Testis (tissue), 3 donors: Measurements from ENCODE around the gene ATG4A. TPM values are rescaled to one million over a fixed set of nuclear protein-coding genes. Genes with fewer than 3 reads are reported as not detected.

Source experiments
- DNase-seq: peaks from one replicate; pipeline ENCODE4 v3.0.0-alpha.2; 2019
- H3K27ac ChIP-seq, 2 donors: fragments of 200-600 bp; sonication (generic); one replicate each; pipeline ENCODE4 v1.5.1; 2019
- H3K27me3 ChIP-seq: fragments of 200-600 bp; sonication (generic); one replicate; pipeline ENCODE4 v1.5.1; 2019
- H3K36me3 ChIP-seq: fragments of 200-600 bp; sonication (generic); one replicate; pipeline ENCODE4 v1.5.1; 2017; ENCODE audit warnings: low read depth; ENCODE audit errors: missing control alignments
- H3K4me1 ChIP-seq: fragments of 200-600 bp; sonication (generic); one replicate; pipeline ENCODE4 v1.5.1; 2019
- H3K4me3 ChIP-seq, 2 donors: fragments of 200-600 bp; sonication (generic); one replicate each; pipeline ENCODE4 v1.5.1; 2017 to 2019
- H3K9me3 ChIP-seq: fragments of 200-600 bp; sonication (generic); one replicate; pipeline ENCODE4 v1.5.1; 2017
- CTCF ChIP-seq, 3 experiments: fragments of 450-650 bp in 2 of 3; fragments of 200-600 bp in 1 of 3; sonication (generic) in 1 of 3; IDR thresholded peaks; one replicate each; pipeline ENCODE4 v1.5.1; 2016 to 2019; ENCODE audit warnings: antibody characterized with exemption in 3 of 3, mild to moderate bottlenecking in 2 of 3, moderate library complexity in 1 of 3
- POLR2A ChIP-seq: fragments of 450-650 bp; IDR thresholded peaks from one replicate; pipeline ENCODE4 v1.6.1; 2017; ENCODE audit warnings: antibody characterized with exemption, mild to moderate bottlenecking, moderate library complexity
- WGBS, 2 donors: methylation state at CpG; one replicate each; pipeline ENCODE4 v1.1.5; 2018; 5-methylcytosine and 5-hydroxymethylcytosine counted together
- intact Hi-C: fragments of 100-400 bp; cut with DNase I; formaldehyde crosslinking; loops from one replicate; pipeline ENCODE4 v1.15.1; 2023; ENCODE audit warnings: low total_unique reads
- polyA plus RNA-seq: library from polyadenylated mRNA; stranded (reverse); fragments of 350-450 nt; fragmentation: Illumina TruSeq; extraction: RNeasy Lipid Tissue Mini Kit (QIAGEN cat#74804); gene quantifications from one replicate; pipeline ENCODE4 v1.2.3, GENCODE V29; 2014; ENCODE audit warnings: low read depth, low replicate concordance; ENCODE audit not compliant: insufficient read depth
- total RNA-seq, 2 donors: library from RNA; depleted of rRNA; stranded (reverse); fragments of >200 nt; gene quantifications; one replicate each; pipeline ENCODE4 v1.2.3, GENCODE V29; 2016

The ATG4A gene
- total and polyA plus RNA-seq, 3 donors from 2014 or later: 8.5 to 9.0 (median 8.8) TPM

- no peak for DNase-seq
- intact Hi-C loops: no loop called here
- TF ChIP-seq POLR2A: no peak
- Histone ChIP-seq H3K36me3 (no peaks in the 10 kb centered on the region), H3K27me3 (no peaks in the 10 kb centered on the region), H3K4me1 (no peaks in the 10 kb centered on the region), H3K27ac (no peak overlapping the region), H3K4me3 (no peak overlapping the region), H3K9me3 (no peaks in the 10 kb centered on the region)
- 70 to 83% methylated on average over 4 of the region's 4 CpGs for WGBS, 2 donors
Measured at GRCh38 chrX:108186811-108187210, 95.2 kb downstream of the ATG4A start.

DNA sequence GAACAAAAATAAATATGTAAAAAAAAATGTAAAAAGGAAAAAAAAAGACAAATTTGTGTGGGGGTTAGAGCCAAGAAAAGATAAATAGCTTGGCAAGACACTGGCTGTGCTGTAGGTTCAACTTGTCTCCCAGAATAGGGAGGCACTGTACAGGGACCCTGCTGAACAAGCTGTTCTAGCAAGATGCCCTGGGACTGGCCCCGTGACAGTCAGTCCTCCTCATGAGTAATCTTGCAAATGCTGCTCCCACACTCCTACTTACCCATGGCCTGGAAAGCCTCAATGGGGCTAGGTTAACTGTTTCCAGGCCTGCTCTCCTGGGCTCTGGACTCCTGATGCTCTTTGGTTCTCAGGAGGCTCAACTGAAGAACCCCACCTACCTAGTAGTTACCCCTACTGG, 106.8 kb downstream of the ATG4A start:
- H3K27ac ChIP-seq: peak overlapping the region; percentile 50 to 74
- no peak overlapping the region for H3K4me3 ChIP-seq
- WGBS, 2 donors: 60% methylated on average over 1 of the region's 1 CpG; no CpG with 5 or more reads in 1 of the 2 donors
- peaks cover 10% of the 10 kb centered on the region for H3K4me1 ChIP-seq
- TF ChIP-seq CTCF (IDR thresholded peaks at IDR 0.05) (no peak), POLR2A (no peak)
- DNase-seq: peak; percentile 86
- no peaks in the 10 kb centered on the region for H3K36me3 ChIP-seq
- no peaks in the 10 kb centered on the region for H3K27me3 ChIP-seq
- intact Hi-C loops: no loop called here
- no peaks in the 10 kb centered on the region for H3K9me3 ChIP-seq

- no peak for TF ChIP-seq CTCF (IDR thresholded peaks at IDR 0.05)
- TF ChIP-seq POLR2A: no peak
- intact Hi-C loops: no loop called here
- H3K27me3 ChIP-seq: no peaks in the 10 kb centered on the region
- H3K4me1 ChIP-seq: peaks cover 10% of the 10 kb centered on the region
- DNase-seq: no peak
- WGBS, 2 donors: 26 to 44% methylated on average over 2 of the region's 2 CpGs
- no peak overlapping the region for H3K4me3 ChIP-seq
- no peaks in the 10 kb centered on the region for H3K36me3 ChIP-seq
- no peaks in the 10 kb centered on the region for H3K9me3 ChIP-seq
- peak overlapping the region; percentile 50 to 74 for H3K27ac ChIP-seq
Measured at GRCh38 chrX:108199041-108199440, 107.5 kb downstream of the ATG4A start.

- Histone ChIP-seq H3K27me3 (no peaks in the 10 kb centered on the region), H3K36me3 (no peaks in the 10 kb centered on the region), H3K4me1 (peaks cover 10% of the 10 kb centered on the region), H3K9me3 (no peaks in the 10 kb centered on the region), H3K27ac (peak overlapping the region; percentile 50 to 74), H3K4me3 (no peak overlapping the region)
- 12 to 25% methylated on average over 4 of the region's 4 CpGs for WGBS, 2 donors
- intact Hi-C loops: no loop called here
- TF ChIP-seq POLR2A (no peak), CTCF (IDR thresholded peaks at IDR 0.05) (peak; percentile 31 to 51 (median 39))
- peak; percentile 17 for DNase-seq
Measured at GRCh38 chrX:108199691-108200090, 108.1 kb downstream of the ATG4A start.

DNA sequence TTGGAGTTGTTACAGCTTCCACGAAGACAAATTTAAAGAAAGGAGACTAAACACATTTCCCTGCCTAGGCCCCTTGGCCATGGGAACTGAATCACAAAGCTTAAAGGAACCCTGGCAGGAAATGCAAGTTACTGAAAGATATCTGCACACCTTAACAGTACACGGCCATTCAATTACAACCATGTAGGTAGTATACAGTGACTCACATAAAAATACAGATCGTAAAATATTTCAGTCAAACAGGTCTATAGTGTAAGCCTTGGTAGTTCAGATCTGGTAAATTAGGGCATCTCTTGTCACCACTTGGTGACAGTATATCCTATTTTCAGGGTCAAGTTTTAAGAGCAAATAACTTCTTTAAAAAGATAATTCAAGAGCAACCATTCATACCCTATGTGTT, 112.0 kb downstream of the ATG4A start:
- Histone ChIP-seq H3K27ac (no peak overlapping the region), H3K36me3 (no peaks in the 10 kb centered on the region), H3K4me3 (no peak overlapping the region), H3K27me3 (no peaks in the 10 kb centered on the region), H3K9me3 (no peaks in the 10 kb centered on the region), H3K4me1 (peaks cover 6% of the 10 kb centered on the region)
- TF ChIP-seq CTCF (IDR thresholded peaks at IDR 0.05) (no peak), POLR2A (no peak)
- intact Hi-C loops: no loop called here
- 74 to 93% methylated on average over 3 of the region's 3 CpGs for WGBS, 2 donors
- DNase-seq: no peak

Other genes starting within 250 kb of the ATG4A start
- gene TEX13B, start 109.4 kb upstream of the ATG4A start, total RNA-seq: 1 to 10 TPM in 1 of 2 donors, under 1 TPM in 1; 0.81 to 1.7 TPM
- 0.34 TPM for gene TEX13B, start 109.4 kb upstream of the ATG4A start, polyA plus RNA-seq
- 100 to 1,000 TPM; 193 to 333 TPM for gene VSIG1, start 46.7 kb upstream of the ATG4A start, total RNA-seq
- gene VSIG1, start 46.7 kb upstream of the ATG4A start, polyA plus RNA-seq: 154 TPM
- gene PSMD10, start 236 bp upstream of the ATG4A start, total RNA-seq: 10 to 100 TPM; 53.4 to 64.3 TPM
- 49.8 TPM for gene PSMD10, start 236 bp upstream of the ATG4A start, polyA plus RNA-seq